Left lung (tissue), 10 donors: ENCODE results near the gene ZSCAN1. TPM values are rescaled to one million over a fixed set of nuclear protein-coding genes. Genes with fewer than 3 reads are reported as not detected.

Experiments
- ATAC-seq: fragments of 200-7000 bp; cut with Tn5 transposase; one replicate; pipeline ENCODE4 v1.9.1; 2020; ENCODE audit warnings: moderate library complexity
- DNase-seq, 4 donors: peaks; one replicate each; pipeline ENCODE4 v3.0.0-alpha.2; 2013 to 2020
- H3K27ac ChIP-seq, 2 donors: fragments of 200-600 bp; sonication (generic) in 1 of 2; one replicate each; pipeline versions ENCODE4 v1.5.0 to v1.8.0; 2020 to 2021
- H3K27me3 ChIP-seq, 2 donors: fragments of 200-600 bp; sonication (generic) in 1 of 2; one replicate each; pipeline versions ENCODE4 v1.5.0 to v1.8.0; 2020 to 2021
- H3K36me3 ChIP-seq, 2 donors: fragments of 200-600 bp; sonication (generic) in 1 of 2; one replicate each; pipeline versions ENCODE4 v1.5.0 to v1.8.0; 2020 to 2021
- H3K4me1 ChIP-seq, 2 donors: fragments of 200-600 bp; one replicate each; pipeline ENCODE4 v1.8.0; 2021
- H3K4me3 ChIP-seq, 2 donors: fragments of 200-600 bp; sonication (generic) in 1 of 2; one replicate each; pipeline versions ENCODE4 v1.5.0 to v1.8.0; 2020 to 2021; ENCODE audit warnings: mild to moderate bottlenecking in 1 of 2
- H3K9me3 ChIP-seq, 2 donors: fragments of 200-600 bp; sonication (generic) in 1 of 2; one replicate each; pipeline versions ENCODE4 v1.5.0 to v1.8.0; 2020 to 2021
- CTCF ChIP-seq, 2 donors: fragments of 200-600 bp; sonication (generic) in 1 of 2; IDR thresholded peaks; one replicate each; pipeline versions ENCODE4 v1.5.0 to v1.8.0; 2021; ENCODE audit warnings: antibody characterized with exemption in 2 of 2
- intact Hi-C, 2 donors: fragments of 100-400 bp; cut with DNase I; formaldehyde crosslinking; loops; one replicate each; pipeline versions ENCODE4 v1.11.2 to v1.14.2; 2022
- polyA plus RNA-seq, 6 donors: library from polyadenylated mRNA; unstranded; fragments of 120-200 nt; gene quantifications; one replicate each; pipeline ENCODE4 v1.2.1, GENCODE V29; 2013; ENCODE audit not compliant: insufficient read length in 6 of 6
- total RNA-seq, 2 donors: library from RNA; stranded (reverse); fragmentation: NEBNext Ultra II Directional; extraction: Animal tissue kit (Norgen Biotek cat#: 25700); gene quantifications; one replicate each; pipeline ENCODE4 v1.2.1, GENCODE V29; 2021
- donor health status: DM: no; HTN: yes; CAD: no.
- donor health status: DM: no; HTN: no; CAD: no.

ZSCAN1 gene
- total and polyA plus RNA-seq, 8 donors = 0.47 to 3.4 (median 2.4) TPM; not detected in 1

GRCh38 chr19:58088521-58089052, 54.8 kb downstream of the ZSCAN1 start:
- H3K9me3 ChIP-seq = peaks cover 0 to 96% of the 10 kb centered on the region in 2 donors
- intact Hi-C loops = no loop called here
- ATAC-seq = no peak

GRCh38 chr19:58089846-58090245, 56.0 kb downstream of the ZSCAN1 start:
- Histone ChIP-seq H3K4me3 (no peak overlapping the region), H3K9me3 (peaks cover 0 to 96% of the 10 kb centered on the region in 2 donors), H3K27me3 (no peaks in the 10 kb centered on the region), H3K36me3 (peaks cover 0 to 59% of the 10 kb centered on the region in 2 donors), H3K4me1 (no peaks in the 10 kb centered on the region), H3K27ac (no peak overlapping the region)
- DNase-seq (no peak), ATAC-seq (no peak)
- no peak for TF ChIP-seq CTCF (IDR thresholded peaks at IDR 0.05)
- intact Hi-C loops = no loop called here

More at GRCh38 chr19:58088521-58089052, 54.8 kb downstream of the ZSCAN1 start:
- DNase-seq = no peak
- Histone ChIP-seq H3K4me1 (no peaks in the 10 kb centered on the region), H3K36me3 (peaks cover 0 to 72% of the 10 kb centered on the region in 2 donors), H3K27ac (no peak overlapping the region), H3K27me3 (no peaks in the 10 kb centered on the region), H3K4me3 (no peak overlapping the region)
- no peak for TF ChIP-seq CTCF (IDR thresholded peaks at IDR 0.05)

- ATAC-seq (no peak), DNase-seq (no peak)
- Histone ChIP-seq H3K27me3 (no peaks in the 10 kb centered on the region), H3K27ac (no peak overlapping the region), H3K36me3 (peaks cover 0 to 47% of the 10 kb centered on the region in 2 donors), H3K9me3 (peaks cover 0 to 96% of the 10 kb centered on the region in 2 donors), H3K4me1 (no peaks in the 10 kb centered on the region), H3K4me3 (no peak overlapping the region)
- TF ChIP-seq CTCF (IDR thresholded peaks at IDR 0.05) = no peak
- intact Hi-C loops = no loop called here
Observed at GRCh38 chr19:58091251-58091995, 57.6 kb downstream of the ZSCAN1 start.

- DNase-seq = no peak
- peaks cover 0 to 30% of the 10 kb centered on the region in 2 donors for H3K36me3 ChIP-seq
- no peak overlapping the region for H3K4me3 ChIP-seq
- no peak for ATAC-seq
- no peaks in the 10 kb centered on the region for H3K27me3 ChIP-seq
- H3K27ac ChIP-seq = no peak overlapping the region
- peaks cover 0 to 81% of the 10 kb centered on the region in 2 donors for H3K9me3 ChIP-seq
- intact Hi-C loops = no loop called here
- H3K4me1 ChIP-seq = peaks cover 3 to 8% of the 10 kb centered on the region in 2 donors
- TF ChIP-seq CTCF (IDR thresholded peaks at IDR 0.05) = no peak
Observed at GRCh38 chr19:58093071-58093470, 59.2 kb downstream of the ZSCAN1 start.

GRCh38 chr19:58095328-58095727, 61.5 kb downstream of the ZSCAN1 start:
- Histone ChIP-seq H3K4me3 (no peak overlapping the region), H3K9me3 (peaks cover 0 to 74% of the 10 kb centered on the region in 2 donors), H3K27me3 (no peaks in the 10 kb centered on the region), H3K4me1 (peaks cover 3 to 8% of the 10 kb centered on the region in 2 donors), H3K36me3 (peaks cover 0 to 14% of the 10 kb centered on the region in 2 donors), H3K27ac (no peak overlapping the region)
- no peak for DNase-seq
- no peak for ATAC-seq
- TF ChIP-seq CTCF (IDR thresholded peaks at IDR 0.05) = no peak
- intact Hi-C loops = no loop called here
